GM12872 (cell line): ENCODE data around the gene ITGB2.

Experiments used
- TF ChIP-seq, protein P1 (sequence below): IDR thresholded peaks from 3 replicates; pipeline ENCODE4 v1.5.1; 2011; ENCODE audit warnings: low read depth, mild to moderate bottlenecking, low read length, moderate library complexity; ENCODE audit not compliant: insufficient read depth

ITGB2 gene

DNA sequence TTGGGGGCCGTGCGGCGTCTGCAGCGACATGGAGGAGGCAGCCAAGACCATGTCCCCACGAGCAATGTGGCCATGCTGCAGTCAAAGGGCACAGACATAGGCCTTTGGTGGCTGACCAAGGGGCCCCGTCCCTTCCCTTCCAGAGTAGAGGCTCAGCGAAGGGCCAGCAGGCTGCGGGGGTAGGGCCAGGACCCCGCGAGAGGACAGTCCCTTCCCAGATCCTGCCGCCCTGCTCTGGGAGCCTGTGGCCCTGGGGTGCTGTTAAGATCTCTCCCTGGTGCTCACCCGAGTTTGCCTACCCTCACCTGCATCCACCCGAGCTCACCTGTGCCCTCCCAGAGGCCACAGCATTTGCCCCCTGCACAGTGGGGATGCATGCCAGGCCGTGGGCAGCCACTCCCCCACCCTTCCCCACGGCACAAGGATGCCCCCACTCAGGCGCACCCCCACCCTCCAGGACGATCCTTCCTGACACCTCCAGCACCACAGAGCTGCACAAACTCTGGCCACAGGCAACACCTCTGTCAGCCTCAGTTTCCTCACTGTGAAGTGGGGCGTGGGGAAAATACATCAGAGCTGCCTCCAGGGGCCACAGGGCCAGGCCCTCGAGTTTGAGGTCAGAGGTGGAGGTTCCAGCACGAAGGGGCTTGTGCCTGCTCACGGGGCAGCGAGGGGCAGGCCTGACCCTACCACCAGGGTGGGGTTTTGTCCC lies 15.5 kb downstream of the ITGB2 start:
- TF ChIP-seq, protein P1, sequence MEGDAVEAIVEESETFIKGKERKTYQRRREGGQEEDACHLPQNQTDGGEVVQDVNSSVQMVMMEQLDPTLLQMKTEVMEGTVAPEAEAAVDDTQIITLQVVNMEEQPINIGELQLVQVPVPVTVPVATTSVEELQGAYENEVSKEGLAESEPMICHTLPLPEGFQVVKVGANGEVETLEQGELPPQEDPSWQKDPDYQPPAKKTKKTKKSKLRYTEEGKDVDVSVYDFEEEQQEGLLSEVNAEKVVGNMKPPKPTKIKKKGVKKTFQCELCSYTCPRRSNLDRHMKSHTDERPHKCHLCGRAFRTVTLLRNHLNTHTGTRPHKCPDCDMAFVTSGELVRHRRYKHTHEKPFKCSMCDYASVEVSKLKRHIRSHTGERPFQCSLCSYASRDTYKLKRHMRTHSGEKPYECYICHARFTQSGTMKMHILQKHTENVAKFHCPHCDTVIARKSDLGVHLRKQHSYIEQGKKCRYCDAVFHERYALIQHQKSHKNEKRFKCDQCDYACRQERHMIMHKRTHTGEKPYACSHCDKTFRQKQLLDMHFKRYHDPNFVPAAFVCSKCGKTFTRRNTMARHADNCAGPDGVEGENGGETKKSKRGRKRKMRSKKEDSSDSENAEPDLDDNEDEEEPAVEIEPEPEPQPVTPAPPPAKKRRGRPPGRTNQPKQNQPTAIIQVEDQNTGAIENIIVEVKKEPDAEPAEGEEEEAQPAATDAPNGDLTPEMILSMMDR, result no peak

DNA sequence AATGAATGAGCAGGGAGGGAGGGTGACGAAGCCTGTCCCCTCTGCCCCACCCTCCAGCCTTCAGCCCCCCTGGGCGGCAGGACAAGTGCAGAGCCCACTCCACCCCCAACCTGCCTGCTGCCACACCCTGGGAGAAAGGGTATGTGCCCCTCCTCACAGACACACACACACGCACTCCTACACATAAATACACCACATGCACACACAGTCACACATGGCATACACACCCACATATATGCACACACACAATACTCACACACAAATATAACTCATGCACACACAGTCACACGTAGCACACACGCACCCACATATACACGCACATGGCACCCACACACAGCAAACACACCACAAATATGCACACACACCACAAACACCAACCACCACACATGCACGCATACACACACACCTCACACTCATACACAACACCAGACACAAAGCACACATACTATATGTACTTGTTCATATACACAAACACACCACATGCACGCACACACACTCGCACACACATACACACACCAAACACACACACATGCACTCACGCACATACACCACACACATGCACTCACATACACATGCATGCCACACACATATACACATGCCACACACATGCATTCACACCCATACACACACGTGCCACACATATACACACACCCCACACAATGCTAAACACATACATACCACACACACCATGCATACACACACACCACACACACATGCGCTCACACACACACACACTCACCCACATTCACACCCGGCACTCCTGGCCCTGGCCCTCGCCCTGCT lies 16.4 kb downstream of the ITGB2 start:
- TF ChIP-seq, protein P1, result no peak

DNA sequence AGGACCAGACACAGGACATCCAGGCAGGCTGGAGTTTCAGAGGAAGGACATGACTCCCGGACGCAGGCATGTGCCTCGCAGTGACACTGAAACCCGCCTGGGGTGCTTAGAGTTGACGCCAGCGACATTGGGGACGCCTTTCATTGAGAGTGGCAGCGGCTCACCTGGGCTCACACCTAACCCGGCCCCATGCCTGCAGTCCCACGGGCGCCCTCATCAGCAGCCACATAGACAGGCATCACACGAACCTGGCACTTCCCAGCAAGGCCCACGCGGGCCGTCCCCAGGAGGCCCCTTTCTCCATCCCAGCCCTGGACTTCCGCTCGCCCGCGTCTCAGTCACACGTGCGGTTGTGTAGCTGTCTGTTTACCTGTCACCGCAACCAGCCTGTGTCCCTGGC lies 17.0 kb downstream of the ITGB2 start:
- TF ChIP-seq, protein P1, result no peak

DNA sequence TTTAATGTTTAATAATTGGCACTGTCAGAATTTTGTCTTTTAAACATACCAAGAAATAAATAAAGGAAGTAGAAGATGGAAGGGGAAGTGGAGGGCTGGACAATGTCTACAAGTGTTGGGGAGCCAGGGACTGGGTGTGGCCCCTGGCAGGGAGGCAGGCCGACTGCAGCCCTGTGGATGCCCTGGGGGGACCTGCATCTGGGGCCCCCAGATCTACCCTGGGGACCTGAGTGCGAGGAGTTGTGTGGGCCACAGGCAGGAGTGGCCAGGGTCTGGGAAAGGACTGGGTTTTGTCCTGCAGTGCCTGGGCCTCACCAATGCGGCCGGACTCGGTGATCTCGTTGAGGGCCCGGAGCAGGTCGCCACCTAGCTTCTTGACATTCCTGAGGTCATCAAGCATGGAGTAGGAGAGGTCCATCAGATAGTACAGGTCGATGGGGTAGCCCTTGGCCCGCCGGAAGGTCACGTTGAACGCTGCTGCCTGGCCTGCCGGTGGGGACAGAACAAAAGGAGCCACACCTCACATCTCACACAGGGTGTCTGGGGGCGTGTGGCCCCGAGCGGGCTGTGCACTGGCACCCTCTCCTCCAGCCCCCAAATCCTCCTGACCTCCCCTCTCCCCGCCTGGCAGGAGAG lies 17.5 kb downstream of the ITGB2 start:
- TF ChIP-seq, protein P1, result no peak

DNA sequence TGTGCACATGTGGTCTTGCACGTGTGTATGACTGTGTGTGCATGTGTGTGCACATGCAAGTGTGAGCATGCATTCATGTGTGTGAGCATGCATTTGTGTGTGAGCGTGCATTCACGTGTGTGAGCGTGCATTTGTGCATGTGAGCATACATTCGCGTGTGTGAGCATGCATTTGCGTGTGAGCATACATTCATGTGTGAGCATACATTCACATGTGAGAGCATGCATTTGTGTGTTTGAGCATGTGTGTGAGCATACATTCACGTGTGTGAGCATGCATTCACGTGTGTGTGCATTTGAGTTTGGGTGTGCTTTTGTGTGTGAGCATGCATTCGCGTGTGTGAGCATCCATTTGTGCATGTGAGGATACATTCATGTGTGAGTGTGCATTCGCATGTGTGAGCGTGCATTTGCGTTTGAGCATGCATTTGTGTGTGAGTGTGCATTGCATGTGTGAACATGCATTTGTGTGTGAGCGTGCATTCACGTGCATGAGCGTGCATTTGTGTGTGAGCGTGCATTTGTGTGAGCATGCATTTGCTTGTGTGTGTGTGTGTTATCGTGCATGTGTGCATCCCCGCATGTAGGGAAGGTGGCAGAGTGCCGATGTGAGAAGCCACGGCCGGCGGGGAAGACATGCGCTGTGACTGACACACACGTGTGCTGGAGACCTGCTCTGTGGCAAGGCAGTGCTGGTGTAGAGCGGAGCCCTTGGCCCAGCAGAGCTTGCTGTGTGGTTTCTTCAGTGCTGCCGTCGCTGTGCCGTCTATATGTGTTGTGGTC lies 18.2 kb downstream of the ITGB2 start:
- TF ChIP-seq, protein P1, result no peak

DNA sequence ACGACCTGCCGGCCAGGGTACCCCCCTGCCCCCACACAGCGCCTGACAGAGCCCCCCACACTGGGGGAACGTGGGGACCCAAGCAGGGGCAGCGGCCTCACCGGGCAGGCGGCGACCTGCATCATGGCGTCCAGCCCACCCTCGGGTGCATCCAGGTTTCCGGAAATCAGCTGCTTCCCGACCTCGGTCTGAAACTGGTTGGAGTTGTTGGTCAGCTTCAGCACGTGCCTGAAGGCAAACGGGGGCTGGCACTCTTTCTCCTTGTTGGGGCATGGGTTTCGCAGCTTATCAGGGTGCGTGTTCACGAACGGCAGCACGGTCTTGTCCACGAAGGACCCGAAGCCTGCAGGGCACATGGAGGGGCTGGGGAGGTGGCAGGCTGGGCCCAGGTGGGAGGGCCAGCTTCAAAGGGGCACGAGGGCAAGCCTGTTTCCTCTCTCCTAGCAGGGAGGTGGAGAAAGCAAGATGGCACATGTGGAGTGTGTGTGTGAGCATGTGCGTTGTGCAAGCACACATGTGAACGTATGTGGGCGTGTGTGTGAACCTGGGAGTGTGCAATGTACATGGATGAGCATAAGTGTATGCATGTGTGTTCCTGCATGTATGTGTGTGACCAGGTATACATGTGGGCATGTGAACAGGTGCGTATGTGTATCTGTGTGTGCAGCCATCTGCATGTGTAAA lies 19.2 kb downstream of the ITGB2 start:
- TF ChIP-seq, protein P1, result no peak
